Measurements from ENCODE around the gene KRTAP5-10.
A peak's percentile ranks its signal among the peaks of the same experiment; 100 is the strongest.
"Not testable (repeated sequence)": the region's sequence is repeated elsewhere in the genome, so short reads cannot be mapped to it uniquely, and the experiment has no call there.

Gene KRTAP5-10

DNA sequence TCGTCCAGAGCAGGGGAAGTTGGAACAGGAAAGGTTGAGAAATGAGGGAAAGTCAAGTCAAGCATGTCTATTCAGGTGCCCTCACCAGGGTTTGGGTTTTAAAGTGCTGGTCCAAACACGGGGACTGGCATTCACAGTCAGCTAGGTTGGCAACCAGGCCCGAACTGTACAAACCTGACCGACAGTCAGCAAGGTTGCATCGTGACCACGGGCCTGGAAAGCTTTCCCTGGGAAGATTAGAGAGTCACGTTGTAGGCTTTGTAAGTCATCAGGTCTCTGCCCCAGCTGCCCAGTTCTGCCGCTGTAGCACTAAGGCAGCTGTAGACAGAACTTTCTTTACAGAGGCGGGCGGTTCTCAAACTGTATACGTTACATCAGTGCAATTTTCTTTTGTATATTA lies 7.4 kb downstream of the KRTAP5-10 start:
- DNase-seq (ENCODE audit: low spot score): no peak

DNA sequence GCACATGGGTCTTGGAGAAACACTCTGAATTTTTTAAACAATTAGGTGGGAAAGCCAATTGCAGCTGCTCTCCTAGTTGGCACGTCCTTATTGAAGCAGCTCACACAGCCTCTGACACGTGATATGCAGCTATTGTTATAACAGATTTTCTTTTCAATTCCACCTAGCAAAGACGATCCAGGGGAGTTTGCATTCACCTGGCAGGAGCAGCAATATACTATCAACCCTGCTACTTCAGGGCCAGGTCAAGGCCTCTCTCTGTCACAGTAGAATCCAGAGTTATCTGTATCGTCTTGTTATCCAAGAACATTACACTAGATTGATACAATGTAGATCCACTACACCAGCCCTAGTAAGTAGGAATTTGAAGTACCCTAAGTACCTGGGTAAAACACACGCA lies 9.1 kb downstream of the KRTAP5-10 start:
- no peak for DNase-seq (ENCODE audit: low spot score)

DNA sequence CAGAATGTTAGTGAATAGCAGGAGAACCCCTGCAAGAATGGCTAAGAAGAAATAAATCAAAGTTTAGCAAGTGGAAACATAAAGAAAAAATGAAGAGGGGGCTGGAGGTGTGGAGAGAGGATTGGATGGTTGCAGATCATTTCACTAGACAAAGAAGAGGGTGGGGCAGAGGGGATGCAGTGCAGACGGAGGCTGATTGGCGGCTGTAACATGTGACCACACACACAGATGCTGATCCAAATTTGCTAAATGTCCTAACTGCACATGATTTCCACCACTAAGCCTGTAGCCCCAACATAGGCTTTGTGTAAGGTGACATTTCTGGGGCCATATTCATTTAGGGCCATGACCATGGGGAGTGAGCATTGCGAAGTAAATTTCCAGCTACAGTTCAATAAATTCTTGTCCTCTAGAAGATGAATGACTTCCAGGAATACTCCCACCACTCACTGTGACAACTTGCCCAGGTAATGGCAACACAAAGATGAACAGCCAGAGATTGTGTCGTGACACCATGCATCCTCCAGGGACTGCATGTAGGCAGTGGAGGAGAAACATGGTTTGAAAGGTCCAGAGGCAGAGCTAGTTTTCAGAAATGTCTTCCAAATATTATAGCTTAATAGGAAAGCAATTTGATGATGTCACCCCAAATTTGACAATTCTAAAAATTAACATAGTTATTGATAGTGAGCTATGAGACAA lies 10.5 kb downstream of the KRTAP5-10 start:
- no peak for DNase-seq (ENCODE audit: low spot score)

DNA sequence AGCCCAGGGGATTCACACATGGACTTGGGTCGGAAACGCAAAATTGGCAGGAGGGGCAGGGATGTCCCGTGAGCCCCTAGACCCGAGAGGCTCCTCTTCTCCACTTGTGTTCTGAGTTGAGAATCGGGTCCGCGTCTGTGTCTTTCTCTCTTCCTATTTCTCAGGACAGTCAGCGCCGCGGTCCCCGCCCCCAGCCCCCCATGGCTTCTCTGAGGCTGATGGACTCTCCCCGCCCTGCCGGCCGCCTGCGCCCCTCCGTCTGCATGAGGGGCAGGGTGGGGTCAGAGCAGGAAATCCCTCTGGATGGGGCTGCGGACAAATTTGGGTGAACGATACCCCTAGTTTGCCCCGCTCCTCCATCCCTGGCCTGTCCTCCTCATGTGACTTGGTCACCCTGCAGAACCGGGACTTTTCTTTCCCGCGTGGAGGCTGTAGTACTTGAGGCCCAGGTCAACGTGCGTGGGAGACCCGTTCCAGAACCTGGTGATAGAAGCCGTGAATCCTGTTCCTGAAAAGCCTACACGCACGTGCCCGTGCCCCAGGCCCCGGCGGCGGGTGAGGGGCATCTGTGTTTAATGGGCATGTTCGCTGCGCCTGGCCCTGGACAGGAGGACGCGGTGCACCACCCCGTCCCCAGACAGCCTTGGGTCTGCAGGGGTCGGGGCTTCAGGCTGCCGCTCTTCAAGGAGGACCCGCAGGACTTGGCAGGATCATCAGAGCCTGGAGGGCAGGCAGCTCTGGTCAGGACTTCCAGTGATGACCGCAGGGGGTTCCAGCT lies 11.5 kb downstream of the KRTAP5-10 start:
- not testable (repeated sequence) for DNase-seq (ENCODE audit: low spot score)

DNA sequence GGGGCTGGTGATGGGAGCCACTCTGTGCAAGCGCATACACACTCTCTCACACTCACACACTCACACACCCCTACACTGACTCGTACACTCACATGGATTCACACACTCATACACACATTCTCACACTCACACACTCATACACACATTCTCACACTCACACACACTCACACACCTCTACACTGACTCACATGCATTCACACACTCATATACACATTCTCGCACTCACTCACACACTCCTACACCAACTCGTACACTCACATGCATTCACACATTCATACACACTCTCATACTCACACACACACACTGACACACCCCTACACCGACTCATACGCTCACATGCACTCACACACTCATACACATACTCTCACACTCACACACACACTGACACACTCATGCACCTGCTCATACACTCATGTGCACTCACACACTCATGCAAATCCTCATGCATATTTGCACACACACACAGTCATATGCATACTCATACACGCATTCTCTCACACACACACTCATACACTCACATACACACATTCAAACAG lies 12.2 kb downstream of the KRTAP5-10 start:
- no peak for DNase-seq (ENCODE audit: low spot score)

DNA sequence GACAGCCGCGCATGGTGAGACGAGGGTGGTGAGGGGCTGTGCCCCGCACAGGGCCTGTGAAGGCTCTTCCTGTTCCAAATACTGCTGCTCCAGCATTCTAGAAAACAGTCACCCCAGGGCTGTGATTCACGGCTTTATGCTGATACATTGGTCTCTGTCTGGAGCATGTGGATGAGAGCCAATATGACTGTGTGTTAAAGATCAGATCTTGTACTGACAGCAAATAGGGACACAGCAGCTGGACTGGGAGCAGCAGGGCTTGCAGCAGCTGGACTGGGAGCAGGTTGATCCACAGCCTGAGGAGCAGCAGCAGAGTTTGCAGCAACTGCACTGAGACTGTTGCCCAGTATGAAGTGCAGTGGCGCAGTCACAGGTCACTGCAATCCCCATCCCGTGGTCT lies 14.2 kb downstream of the KRTAP5-10 start:
- DNase-seq (ENCODE audit: low spot score): not testable (repeated sequence)

DNA sequence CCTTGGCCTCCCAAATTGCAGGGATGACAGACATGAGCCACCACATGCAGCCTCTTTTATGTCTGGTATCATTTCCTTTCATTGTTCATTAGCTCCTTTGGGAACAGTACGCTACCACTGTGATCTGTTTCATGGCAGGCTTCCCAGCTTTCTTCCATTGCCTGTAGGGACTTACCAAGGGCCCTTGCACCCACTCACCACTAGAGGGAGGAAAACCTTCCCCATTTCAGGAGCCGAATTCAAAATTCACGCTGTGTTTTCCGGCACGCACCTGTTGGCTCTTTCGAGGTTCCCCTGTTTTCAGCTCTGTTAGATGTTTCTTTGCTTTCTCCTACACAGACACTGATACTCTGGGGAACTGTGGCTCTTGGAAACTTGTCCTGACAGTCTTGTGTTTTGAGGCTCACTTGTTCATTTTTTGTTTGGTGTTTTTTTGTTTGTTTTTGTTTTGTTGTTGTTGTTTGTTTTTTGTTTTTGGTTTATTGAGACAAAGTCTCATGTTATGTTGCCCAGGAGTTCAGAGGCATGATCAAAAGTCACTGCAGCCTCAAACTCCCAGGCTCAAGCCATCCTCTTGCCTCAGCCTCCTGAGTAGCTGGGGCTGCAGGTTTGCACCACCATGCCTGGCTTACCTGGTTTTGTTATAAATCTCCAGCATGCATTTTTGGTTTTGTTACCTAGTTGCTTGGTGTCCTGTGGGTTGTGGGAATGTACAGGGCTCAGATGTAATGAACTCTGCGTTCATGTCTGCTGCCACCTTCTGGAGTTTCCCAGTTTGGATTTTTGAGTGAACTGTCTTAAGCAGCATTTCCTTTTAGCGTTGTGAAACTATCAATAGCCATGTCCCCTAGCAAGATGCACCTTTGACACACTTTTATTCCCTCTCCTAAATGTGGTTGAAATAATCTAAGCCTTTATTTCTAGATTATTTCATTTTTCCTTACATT lies 15.0 kb downstream of the KRTAP5-10 start:
- DNase-seq (ENCODE audit: low spot score): peak; percentile 85

DNA sequence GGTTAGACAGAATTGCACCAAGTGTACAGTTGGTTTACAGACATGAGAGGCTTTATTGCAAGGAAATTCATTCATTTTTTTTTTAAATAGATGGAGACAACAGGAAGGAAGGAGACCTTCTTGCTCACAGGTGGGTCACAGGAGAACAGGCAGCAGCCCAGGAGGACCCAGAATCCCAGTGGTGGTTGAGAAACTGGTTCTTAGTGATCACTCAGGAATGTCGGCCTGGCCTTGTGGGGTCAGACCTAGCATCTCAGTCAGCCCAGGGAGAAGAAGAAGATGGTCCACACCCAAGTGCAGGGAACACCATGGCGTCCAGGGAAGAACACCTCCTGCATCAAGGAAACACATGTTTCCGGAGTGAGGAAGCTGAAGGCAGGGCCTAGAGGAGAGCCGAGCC lies 16.5 kb downstream of the KRTAP5-10 start:
- DNase-seq (ENCODE audit: low spot score): no peak

DNA sequence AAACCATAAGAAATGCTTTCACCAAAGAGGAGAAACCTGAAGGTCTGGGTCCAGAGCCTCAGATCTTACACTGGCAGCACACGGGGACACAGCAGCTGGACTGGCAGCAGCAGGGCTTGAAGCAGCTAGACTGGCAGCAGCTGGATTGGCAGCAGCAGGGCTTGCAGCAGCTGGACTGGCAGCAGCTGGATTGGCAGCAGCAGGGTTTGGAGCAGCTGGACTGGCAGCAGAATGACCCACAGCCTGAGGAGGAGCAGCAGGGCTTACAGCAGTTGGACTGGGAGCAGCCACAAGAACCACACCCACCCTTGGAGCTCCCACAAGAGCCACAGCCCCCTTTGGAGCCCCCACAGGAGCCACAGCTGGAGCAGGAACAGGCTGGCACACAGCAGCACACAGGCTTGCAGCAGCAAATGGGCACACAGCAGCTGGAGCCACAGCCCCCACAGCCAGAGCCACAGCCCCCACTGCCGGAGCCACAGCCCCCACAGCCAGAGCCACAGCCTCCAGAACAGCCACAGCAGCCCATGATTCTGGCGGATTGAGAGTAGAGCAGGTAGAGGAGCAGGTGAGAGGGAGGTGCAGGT lies 17.0 kb downstream of the KRTAP5-10 start, which contains the start of gene KRTAP5-11:
Gene KRTAP5-11, minus strand, starts transcription at position 567 of the 587 bp plus-strand sequence. Its CDS starts 38 bp downstream, at position 529.
- no peak for DNase-seq (ENCODE audit: low spot score)

DNA sequence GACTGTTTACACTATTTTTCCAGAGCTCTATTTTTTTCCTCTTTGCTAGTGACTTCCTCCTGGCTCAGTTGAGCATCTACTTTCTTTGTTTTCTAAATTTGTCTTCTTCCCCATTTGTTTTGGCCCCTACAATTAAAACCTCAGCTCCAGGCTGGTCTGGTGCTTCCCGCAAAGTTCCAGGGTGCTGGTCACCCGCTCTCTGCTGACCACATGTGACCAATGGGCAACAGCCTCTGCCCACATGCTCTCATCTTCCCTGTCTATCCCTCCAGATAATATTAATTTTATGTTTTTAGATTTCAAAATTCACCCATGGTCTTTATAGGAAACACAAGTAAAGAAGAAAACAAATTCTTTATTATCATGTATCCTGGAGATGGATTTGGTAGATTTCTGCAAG lies 17.6 kb downstream of the KRTAP5-10 start:
- DNase-seq (ENCODE audit: low spot score): not testable (repeated sequence)

DNA sequence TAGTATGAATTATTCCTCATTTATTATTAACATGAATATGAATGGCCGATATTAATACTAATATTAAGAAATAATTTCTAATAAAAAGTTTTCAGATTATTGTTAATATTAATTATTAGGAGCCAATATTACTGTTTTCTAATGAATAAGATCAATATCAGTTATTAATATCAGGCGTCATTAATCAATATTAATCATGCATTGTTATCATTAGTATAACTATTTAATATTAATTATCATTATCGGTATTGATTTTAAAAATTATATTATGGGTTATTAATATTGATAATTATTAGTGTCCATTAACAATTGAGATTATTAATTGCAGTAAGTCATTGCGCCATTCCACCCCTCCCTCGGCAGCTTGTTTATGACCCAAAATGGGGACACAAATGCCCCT lies 20.3 kb downstream of the KRTAP5-10 start:
- DNase-seq (ENCODE audit: low spot score): not testable (repeated sequence)

DNA sequence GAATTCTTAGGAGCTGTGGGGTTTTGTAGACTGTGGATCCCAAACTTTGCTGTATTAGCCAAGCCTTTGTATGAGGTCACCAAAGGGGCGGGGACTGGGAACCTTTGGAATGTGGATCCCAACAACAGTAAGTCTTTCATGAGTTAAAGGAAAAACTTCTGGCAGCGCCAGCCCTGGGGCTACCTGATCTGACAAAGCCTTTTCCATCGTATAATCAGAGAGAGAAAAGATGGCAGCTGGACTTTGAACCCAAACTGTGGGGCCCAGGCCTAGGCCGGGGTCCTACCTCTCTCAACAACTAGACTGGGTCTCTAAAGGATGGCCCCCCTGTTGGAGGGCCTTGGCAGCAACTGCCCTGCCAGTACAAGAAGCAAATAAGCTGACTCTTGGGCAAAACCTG lies 23.0 kb downstream of the KRTAP5-10 start:
- not testable (repeated sequence) for DNase-seq (ENCODE audit: low spot score)

DNA sequence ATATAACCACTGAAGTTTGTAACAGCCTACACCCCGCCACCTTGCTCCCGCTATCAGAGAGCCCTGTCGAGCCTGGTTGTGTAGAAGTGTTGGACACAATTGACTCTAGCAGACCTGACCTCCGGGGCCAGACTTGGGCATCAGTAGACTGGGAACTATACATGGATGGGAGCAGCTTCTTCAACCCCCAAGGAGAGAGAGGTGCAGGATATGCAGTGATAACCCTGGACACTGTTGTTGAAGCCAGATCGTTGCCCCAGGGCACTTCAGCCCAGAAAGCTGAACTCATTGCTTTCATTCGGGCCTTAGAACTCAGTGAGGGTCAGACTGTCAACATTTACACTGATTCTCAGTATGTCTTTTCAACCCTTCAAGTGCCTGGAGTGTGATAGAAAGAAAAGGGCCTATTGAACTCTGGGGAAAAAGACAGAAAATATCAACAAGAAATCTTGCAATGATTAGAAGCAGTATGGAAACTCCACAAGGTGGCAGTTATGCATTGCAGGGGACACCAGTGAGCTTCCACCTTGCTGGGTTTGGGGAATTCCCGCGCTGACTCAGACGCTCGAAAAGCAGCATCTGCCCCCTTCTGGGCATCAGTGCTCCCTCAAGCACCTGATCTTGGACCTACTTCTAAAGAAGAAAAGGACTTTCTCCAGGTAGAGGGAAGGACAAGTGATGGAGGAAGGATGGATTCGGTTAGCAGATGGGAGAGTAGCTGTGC lies 23.6 kb downstream of the KRTAP5-10 start:
- not testable (repeated sequence) for DNase-seq (ENCODE audit: low spot score)

DNA sequence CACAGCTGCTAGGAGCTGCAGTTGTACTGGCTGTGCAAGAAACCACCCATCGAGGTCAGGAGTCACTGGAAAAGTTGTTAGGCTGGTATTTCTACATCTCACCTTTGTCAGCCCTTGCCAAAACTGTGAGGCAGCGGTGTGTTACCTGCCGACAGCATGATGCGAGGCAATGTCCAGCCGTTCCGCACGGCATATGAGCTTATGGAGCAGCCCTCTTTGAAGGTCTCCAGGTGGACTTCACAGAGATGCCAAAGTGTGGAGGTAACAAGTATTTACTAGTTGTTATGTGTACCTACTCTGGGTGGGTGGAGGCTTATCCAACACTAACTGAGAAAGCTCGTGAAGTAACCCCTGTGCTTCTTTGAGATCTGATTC lies 24.2 kb downstream of the KRTAP5-10 start:
- DNase-seq (ENCODE audit: low spot score): not testable (repeated sequence)

DNA sequence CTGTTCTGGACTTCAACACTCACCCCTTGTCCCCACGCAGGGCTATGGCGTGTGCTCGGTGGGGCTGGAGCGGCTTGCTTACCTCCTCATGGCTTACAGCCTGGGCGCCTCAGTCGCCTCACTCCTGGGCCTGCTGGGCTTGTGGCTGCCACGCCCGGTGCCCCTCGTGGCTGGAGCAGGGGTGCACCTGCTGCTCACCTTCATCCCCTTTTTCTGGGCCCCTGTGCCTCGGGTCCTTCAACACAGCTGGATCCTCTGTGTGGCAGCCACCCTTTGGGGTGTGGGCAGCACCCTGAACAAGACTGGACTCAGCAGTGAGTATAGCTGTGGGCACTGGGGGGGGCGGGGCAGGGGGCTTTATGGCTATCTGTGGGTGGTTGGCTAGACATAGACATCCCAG lies 37.9 kb downstream of the KRTAP5-10 start:
- DNase-seq (ENCODE audit: low spot score): not testable (repeated sequence)

DNA sequence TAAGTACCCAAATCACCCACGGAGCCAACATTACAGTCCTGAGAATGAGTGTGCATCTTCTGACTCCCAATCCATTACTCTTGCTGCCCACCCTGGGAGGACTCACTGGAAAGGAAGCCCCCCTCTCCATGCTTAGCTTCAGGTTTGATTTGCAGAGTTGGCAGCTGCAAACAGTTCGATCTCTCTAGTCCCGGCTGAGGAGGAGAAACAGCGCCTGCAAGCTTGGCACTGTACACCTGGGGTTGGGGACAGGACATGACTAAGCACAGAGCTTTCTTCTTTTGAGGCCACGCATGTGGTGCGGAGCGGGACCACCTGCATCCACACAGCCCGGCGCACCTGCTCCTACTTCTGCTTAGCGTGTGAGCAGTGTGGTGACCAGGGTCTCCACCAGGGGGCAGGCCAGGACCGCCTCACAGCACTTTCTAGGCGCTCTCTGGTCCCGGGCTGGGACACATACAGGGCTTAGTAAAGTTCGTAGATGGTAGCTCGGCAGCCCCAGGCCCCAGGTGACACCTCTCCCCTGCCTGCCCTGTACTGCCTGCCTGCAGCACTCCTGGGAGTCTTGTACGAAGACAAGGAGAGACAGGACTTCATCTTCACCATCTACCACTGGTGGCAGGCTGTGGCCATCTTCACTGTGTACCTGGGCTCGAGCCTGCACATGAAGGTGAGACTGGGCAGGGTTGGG lies 39.6 kb downstream of the KRTAP5-10 start:
- DNase-seq (ENCODE audit: low spot score): not testable (repeated sequence)

DNA sequence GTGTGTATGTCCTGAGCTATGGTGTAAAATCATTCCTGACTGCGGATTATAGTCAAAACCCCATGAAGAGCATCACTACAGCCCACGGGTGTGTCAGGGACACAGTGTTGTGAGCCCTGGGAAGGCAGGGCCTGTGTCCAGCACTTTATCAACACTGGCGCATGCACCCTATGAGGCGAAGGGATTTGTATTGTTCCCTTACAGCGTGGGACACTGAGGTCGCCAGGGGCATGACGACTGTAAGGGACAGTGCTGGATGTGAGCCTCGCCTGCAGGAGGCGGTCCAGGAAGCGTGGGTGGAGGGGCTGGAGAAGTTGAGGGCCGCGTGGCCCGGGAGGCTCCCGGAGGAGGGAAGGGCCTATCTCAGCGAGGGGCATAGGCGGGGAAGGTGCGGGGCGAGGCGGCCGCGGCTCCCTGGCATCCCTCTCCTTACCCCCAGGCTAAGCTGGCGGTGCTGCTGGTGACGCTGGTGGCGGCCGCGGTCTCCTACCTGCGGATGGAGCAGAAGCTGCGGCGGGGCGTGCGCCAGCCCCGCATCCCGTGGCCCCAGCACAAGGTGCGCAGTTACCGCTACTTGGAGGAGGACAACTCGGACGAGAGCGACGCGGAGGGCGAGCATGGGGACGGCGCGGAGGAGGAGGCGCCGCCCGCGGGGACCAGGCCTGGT lies 41.6 kb downstream of the KRTAP5-10 start:
- not testable (repeated sequence) for DNase-seq (ENCODE audit: low spot score)

DNA sequence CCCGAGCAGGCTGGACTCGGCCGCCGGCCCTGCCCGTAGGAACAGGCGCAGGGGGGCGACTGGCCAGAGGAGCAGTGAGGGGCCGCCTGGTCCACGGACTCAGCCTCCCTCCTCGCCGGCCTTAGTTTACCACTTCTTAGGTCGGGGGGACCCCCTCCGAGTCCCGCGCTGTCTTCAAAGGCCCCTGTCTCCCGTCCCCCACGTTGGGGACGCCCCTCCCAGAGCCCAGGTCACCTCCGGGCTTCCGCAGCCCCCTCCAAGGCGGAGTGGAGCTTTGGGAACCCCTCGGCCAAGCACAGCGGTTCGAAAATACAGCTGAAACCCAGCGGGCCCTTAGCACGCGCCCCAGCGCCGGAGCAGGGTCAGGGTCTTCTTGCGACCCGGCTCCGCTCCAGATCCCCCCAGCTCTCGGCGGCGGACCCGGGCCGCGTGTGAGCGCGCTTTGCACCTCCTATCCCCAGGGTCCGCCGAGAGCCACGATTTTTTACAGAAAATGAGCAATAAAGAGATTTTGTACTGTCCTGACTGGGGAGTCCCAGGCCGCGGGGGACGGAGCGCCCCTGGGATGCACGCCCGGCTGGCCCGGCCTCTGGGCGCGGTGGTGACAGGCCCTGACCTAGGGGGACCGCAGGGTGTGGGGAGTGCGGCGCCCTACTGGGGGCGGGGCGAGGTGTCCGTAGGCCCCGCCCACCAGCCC lies 42.3 kb downstream of the KRTAP5-10 start:
- DNase-seq (ENCODE audit: low spot score): not testable (repeated sequence)

DNA sequence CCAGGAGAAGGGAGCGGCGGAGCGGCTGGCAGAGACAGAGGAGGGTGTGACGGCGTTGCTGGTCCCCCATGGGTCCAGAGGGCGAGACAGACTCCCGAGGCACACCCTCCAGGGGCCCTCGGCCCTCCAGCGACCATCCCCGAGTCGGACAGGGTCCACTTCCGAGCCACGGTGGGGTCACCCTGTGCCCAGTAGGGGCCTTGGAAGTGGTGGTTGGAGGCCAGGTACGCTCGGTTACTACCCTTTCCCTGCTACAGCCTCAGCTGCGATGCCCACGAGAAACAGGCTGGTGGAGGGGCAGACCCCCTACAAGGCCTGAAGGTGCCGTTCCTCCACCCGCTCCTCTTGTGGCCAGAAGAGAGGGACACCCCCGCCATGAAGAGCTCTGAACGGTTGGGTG lies 42.9 kb downstream of the KRTAP5-10 start:
- DNase-seq (ENCODE audit: low spot score): not testable (repeated sequence)
